Activated naive CD8-positive, alpha-beta T cell treated with anti-CD3 and anti-CD28 coated beads for 36 hours (primary cell): ENCODE data around the gene ALPL. TPM values are rescaled to one million over a fixed set of nuclear protein-coding genes. Genes with fewer than 3 reads are reported as not detected.

Experiments
- DNase-seq: peaks from one replicate; pipeline ENCODE4 v3.0.0; 2021
- H3K27ac Mint-ChIP-seq: one replicate; pipeline ENCODE4 v1.8.0; 2022; ENCODE audit warnings: mild to moderate bottlenecking, moderate library complexity, mixed read lengths
- H3K27me3 Mint-ChIP-seq: one replicate; pipeline ENCODE4 v1.8.0; 2022; ENCODE audit warnings: mild to moderate bottlenecking, mixed read lengths
- H3K36me3 Mint-ChIP-seq: one replicate; pipeline ENCODE4 v1.8.0; 2021; ENCODE audit warnings: mild to moderate bottlenecking, mixed read lengths
- H3K4me1 Mint-ChIP-seq: one replicate; pipeline ENCODE4 v1.8.0; 2021; ENCODE audit warnings: mixed read lengths
- H3K4me3 Mint-ChIP-seq: one replicate; pipeline ENCODE4 v1.8.0; 2022; ENCODE audit warnings: mild to moderate bottlenecking, moderate library complexity, mixed read lengths
- H3K9me3 Mint-ChIP-seq: one replicate; pipeline ENCODE4 v1.8.0; 2022; ENCODE audit warnings: mixed read lengths
- total RNA-seq, 2 experiments: library from RNA; stranded (reverse); gene quantifications; one replicate each; pipeline ENCODE4 v1.2.3, GENCODE V29; 2021

ALPL gene
- total RNA-seq, 2 experiments from 2014 or later, result not detected

DNA sequence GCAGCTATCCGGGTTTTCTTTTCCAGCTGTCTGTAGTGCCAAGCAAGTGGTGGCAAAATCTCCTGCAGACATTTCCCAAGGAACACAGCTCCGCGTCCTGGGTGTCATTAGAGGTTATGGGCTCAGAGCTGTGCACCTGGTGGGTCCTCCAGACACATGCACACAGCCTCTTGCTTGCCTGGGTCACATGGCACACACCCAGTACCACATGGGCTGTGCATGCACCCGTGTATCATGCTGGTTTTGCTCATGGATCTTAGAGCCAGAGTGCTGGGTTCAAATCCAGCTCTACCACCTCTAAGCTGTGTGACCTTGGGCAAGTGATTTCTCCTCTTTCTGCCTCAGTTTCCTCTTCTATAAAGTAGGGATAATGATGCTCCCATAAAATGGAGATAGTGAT, 61.7 kb downstream of the ALPL start:
- no peak for DNase-seq
- H3K9me3 Mint-ChIP-seq, result no peaks in the 10 kb centered on the region
- peaks cover 20% of the 10 kb centered on the region for H3K27me3 Mint-ChIP-seq
- no peak overlapping the region for H3K4me3 Mint-ChIP-seq
- no peaks in the 10 kb centered on the region for H3K36me3 Mint-ChIP-seq
- H3K27ac Mint-ChIP-seq, result no peak overlapping the region
- H3K4me1 Mint-ChIP-seq, result no peaks in the 10 kb centered on the region

- no peak for DNase-seq
- Mint-ChIP-seq H3K27me3 (peaks cover 24% of the 10 kb centered on the region), H3K27ac (no peak overlapping the region), H3K36me3 (no peaks in the 10 kb centered on the region), H3K4me3 (no peak overlapping the region), H3K9me3 (no peaks in the 10 kb centered on the region), H3K4me1 (no peaks in the 10 kb centered on the region)
Observed at GRCh38 chr1:21572221-21572620, 63.0 kb downstream of the ALPL start.

DNA sequence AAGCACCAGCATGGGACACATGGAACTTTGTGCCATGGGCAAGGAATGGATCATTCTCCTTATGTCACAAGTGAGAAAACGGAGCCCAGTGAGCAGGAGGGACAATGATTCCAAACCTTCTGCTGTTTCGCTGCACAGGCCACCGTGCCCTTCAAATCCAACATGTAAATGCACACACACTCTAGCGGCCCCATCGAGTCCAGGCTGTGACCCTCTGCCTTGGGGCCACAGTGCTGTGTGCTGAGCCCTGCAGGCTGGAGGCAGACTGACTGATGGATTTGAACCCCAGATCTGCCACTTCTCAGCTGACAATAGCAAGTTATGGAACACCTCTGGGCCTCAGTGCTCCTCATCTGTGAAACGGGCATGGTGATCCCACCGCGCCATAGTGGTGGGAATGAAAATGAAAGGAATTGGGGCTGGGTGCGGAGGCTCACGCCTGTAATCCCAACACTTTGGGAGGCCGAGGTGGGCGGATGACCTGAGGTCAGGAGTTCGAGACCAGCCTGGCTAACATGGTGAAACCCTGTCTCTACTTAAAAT, 63.6 kb downstream of the ALPL start:
- DNase-seq, result no peak
- H3K27ac Mint-ChIP-seq, result no peak overlapping the region
- no peaks in the 10 kb centered on the region for H3K4me1 Mint-ChIP-seq
- H3K9me3 Mint-ChIP-seq, result no peaks in the 10 kb centered on the region
- H3K4me3 Mint-ChIP-seq, result no peak overlapping the region
- peaks cover 24% of the 10 kb centered on the region for H3K27me3 Mint-ChIP-seq
- no peaks in the 10 kb centered on the region for H3K36me3 Mint-ChIP-seq

GRCh38 chr1:21573475-21573874, 64.3 kb downstream of the ALPL start:
- Mint-ChIP-seq H3K27me3 (peaks cover 24% of the 10 kb centered on the region), H3K4me1 (no peaks in the 10 kb centered on the region), H3K4me3 (no peak overlapping the region), H3K27ac (no peak overlapping the region), H3K9me3 (no peaks in the 10 kb centered on the region), H3K36me3 (no peaks in the 10 kb centered on the region)
- no peak for DNase-seq

DNA sequence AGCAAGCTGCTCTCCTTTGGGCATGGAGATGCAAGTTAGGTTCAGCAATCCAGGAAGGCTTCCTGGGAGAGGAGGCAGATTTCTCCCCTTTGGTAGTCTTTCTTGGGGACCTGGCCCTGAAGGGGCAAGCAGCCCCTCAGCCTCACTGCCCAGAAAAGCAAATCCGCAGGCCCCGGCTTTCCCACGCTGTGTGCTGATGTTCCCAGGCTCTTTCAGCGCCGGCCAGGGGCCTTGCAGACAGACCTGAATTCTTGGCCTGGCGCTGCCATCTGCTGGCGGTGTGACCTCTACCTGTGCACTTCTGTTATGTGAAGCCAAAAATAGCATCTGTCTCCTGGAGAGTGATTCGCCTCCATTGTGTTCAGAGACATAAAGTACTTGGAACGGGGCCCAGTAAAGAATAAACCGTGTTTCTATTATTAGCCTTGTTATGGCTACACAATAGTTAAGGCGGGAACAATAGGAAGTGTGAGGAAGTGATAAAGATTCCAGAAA, 64.8 kb downstream of the ALPL start:
- no peaks in the 10 kb centered on the region for H3K4me1 Mint-ChIP-seq

GRCh38 chr1:21574466-21575151, 65.4 kb downstream of the ALPL start:
- Mint-ChIP-seq H3K27me3 (peaks cover 24% of the 10 kb centered on the region), H3K4me1 (no peaks in the 10 kb centered on the region), H3K36me3 (no peaks in the 10 kb centered on the region), H3K27ac (no peak overlapping the region), H3K4me3 (no peak overlapping the region), H3K9me3 (no peaks in the 10 kb centered on the region)
- DNase-seq, result no peak

More for the DNA sequence above, 64.8 kb downstream of the ALPL start:
- H3K4me3 Mint-ChIP-seq, result no peak overlapping the region
- H3K27me3 Mint-ChIP-seq, result peaks cover 24% of the 10 kb centered on the region
- H3K36me3 Mint-ChIP-seq, result no peaks in the 10 kb centered on the region
- peak; percentile 21 for DNase-seq
- H3K27ac Mint-ChIP-seq, result no peak overlapping the region
- no peaks in the 10 kb centered on the region for H3K9me3 Mint-ChIP-seq

DNA sequence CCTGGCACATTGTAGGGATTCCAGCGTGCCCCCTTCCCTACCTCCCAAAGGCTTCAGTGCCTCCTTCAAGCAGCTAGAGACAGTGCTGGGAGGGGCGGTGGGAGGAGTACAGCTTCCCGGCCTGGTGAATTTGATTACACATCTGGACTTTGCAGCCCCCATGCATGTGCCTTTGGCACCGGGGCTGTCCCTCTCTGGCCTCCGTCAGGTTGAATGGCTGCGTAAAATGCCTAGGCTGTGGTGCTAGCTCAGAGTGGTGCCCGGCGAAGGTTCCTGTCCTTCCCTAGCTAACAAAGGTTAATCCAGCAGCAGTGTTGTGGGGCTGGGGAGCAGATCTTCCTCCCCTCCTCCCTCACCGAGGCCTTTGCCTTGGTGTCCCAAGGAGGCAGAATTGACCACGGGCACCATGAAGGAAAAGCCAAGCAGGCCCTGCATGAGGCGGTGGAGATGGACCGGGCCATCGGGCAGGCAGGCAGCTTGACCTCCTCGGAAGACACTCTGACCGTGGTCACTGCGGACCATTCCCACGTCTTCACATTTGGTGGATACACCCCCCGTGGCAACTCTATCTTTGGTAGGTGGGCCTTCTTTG, 66.2 kb downstream of the ALPL start:
- peaks cover 24% of the 10 kb centered on the region for H3K27me3 Mint-ChIP-seq
- no peak overlapping the region for H3K4me3 Mint-ChIP-seq
- no peak for DNase-seq
- no peaks in the 10 kb centered on the region for H3K36me3 Mint-ChIP-seq
- H3K27ac Mint-ChIP-seq, result no peak overlapping the region
- no peaks in the 10 kb centered on the region for H3K9me3 Mint-ChIP-seq
- no peaks in the 10 kb centered on the region for H3K4me1 Mint-ChIP-seq

DNA sequence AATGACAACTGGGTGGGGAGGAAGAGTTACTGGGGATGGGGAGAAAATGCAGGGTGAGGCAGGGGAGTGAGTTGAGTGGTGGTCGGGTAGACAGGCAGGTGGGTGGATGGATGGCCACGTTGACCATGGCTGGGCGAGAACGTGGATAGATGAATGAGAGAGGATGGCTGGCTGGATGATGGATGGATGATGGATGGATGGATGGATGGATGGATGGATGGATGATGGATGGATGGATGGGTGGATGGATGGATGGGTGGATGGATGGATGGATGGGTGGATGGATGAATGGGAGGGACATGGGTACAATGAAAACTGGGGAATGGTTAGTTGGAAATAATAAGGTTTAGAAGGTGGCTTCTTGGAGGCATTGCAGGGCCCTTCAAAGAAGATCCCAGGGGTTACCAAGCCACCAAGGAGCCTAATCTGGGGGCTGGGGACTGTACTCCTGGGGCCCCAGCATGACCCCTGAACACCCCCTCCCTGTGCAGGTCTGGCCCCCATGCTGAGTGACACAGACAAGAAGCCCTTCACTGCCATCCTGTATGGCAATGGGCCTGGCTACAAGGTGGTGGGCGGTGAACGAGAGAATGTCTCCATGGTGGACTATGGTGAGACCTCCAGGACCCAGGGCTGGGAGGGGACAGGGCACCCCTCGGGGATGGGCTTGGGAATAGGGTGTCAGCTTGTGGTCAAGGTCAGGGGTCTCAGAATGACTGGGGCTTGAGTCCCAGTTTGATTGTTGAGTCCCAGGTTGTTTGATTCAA, 67.0 kb downstream of the ALPL start:
- Mint-ChIP-seq H3K4me3 (no peak overlapping the region), H3K27me3 (peaks cover 24% of the 10 kb centered on the region), H3K4me1 (no peaks in the 10 kb centered on the region), H3K36me3 (no peaks in the 10 kb centered on the region), H3K27ac (no peak overlapping the region), H3K9me3 (no peaks in the 10 kb centered on the region)
- DNase-seq, result no peak

- H3K36me3 Mint-ChIP-seq, result no peaks in the 10 kb centered on the region
- no peaks in the 10 kb centered on the region for H3K9me3 Mint-ChIP-seq
- no peak for DNase-seq
- no peak overlapping the region for H3K27ac Mint-ChIP-seq
- no peaks in the 10 kb centered on the region for H3K4me1 Mint-ChIP-seq
- peaks cover 24% of the 10 kb centered on the region for H3K27me3 Mint-ChIP-seq
- H3K4me3 Mint-ChIP-seq, result no peak overlapping the region
Observed at GRCh38 chr1:21576798-21577187, 67.6 kb downstream of the ALPL start.

GRCh38 chr1:21577324-21577723, 68.1 kb downstream of the ALPL start:
- no peak overlapping the region for H3K4me3 Mint-ChIP-seq
- peaks cover 24% of the 10 kb centered on the region for H3K27me3 Mint-ChIP-seq
- no peak overlapping the region for H3K27ac Mint-ChIP-seq
- no peaks in the 10 kb centered on the region for H3K9me3 Mint-ChIP-seq
- H3K36me3 Mint-ChIP-seq, result no peaks in the 10 kb centered on the region
- DNase-seq, result no peak
- H3K4me1 Mint-ChIP-seq, result no peaks in the 10 kb centered on the region

GRCh38 chr1:21577933-21578332, 68.7 kb downstream of the ALPL start:
- DNase-seq, result no peak
- H3K4me3 Mint-ChIP-seq, result no peak overlapping the region
- no peak overlapping the region for H3K27ac Mint-ChIP-seq
- H3K9me3 Mint-ChIP-seq, result no peaks in the 10 kb centered on the region
- peaks cover 25% of the 10 kb centered on the region for H3K27me3 Mint-ChIP-seq
- no peaks in the 10 kb centered on the region for H3K4me1 Mint-ChIP-seq
- H3K36me3 Mint-ChIP-seq, result no peaks in the 10 kb centered on the region

DNA sequence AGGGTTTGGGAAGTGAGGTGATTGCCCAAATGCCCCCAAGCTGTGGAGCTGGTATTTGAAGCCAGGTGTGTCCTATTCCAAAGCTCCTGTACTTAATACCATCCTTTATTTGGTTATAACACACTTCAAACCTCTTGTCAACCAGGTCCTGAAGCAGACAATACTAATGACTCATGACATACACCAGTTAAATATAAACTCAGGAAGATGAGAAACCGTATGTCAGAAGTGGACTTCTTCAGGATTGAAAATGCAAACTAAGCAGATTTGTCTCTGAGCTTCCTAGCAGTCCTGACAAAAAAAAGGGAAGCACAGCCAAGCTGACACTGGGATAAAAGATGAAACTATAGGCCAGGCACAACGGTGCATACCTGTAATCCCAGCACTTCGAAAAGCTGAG, 70.6 kb downstream of the ALPL start:
- H3K27me3 Mint-ChIP-seq, result peaks cover 11% of the 10 kb centered on the region
- DNase-seq, result no peak
- H3K9me3 Mint-ChIP-seq, result no peaks in the 10 kb centered on the region
- H3K4me1 Mint-ChIP-seq, result no peaks in the 10 kb centered on the region
- no peaks in the 10 kb centered on the region for H3K36me3 Mint-ChIP-seq
- H3K4me3 Mint-ChIP-seq, result no peak overlapping the region
- H3K27ac Mint-ChIP-seq, result no peak overlapping the region

- no peak for DNase-seq
- Mint-ChIP-seq H3K9me3 (no peaks in the 10 kb centered on the region), H3K27ac (no peak overlapping the region)
Observed at GRCh38 chr1:21584096-21584495, 74.9 kb downstream of the ALPL start.

GRCh38 chr1:21585037-21585436, 75.8 kb downstream of the ALPL start:
- no peak overlapping the region for H3K4me3 Mint-ChIP-seq
- H3K27ac Mint-ChIP-seq, result no peak overlapping the region
- peaks cover 21% of the 10 kb centered on the region for H3K27me3 Mint-ChIP-seq
- no peak for DNase-seq
- H3K9me3 Mint-ChIP-seq, result no peaks in the 10 kb centered on the region
- no peaks in the 10 kb centered on the region for H3K36me3 Mint-ChIP-seq
- no peaks in the 10 kb centered on the region for H3K4me1 Mint-ChIP-seq

More at GRCh38 chr1:21584096-21584495, 74.9 kb downstream of the ALPL start:
- H3K27me3 Mint-ChIP-seq, result peaks cover 21% of the 10 kb centered on the region
- H3K4me3 Mint-ChIP-seq, result no peak overlapping the region
- H3K36me3 Mint-ChIP-seq, result no peaks in the 10 kb centered on the region
- H3K4me1 Mint-ChIP-seq, result no peaks in the 10 kb centered on the region

GRCh38 chr1:21586222-21586621, 77.0 kb downstream of the ALPL start:
- Mint-ChIP-seq H3K4me1 (peaks cover 5% of the 10 kb centered on the region), H3K27ac (no peak overlapping the region), H3K9me3 (no peaks in the 10 kb centered on the region), H3K36me3 (no peaks in the 10 kb centered on the region), H3K4me3 (no peak overlapping the region), H3K27me3 (peaks cover 21% of the 10 kb centered on the region)
- DNase-seq, result no peak
